PC-3 (cell line): Measurements from ENCODE around the gene ZNF483. TPM values are rescaled to one million over a fixed set of nuclear protein-coding genes. Genes with fewer than 3 reads are reported as not detected.
"Not testable (repeated sequence)": the region's sequence is repeated elsewhere in the genome, so short reads cannot be mapped to it uniquely, and the experiment has no call there.

ENCODE experiments used
- ATAC-seq: fragments of 200-7000 bp; cut with Tn5 transposase; 2 replicates; pipeline ENCODE4 v1.9.1; 2020; ENCODE audit warnings: mild to moderate bottlenecking, moderate library complexity
- BruUV-seq: library from RNA; stranded (reverse); fragments of 400-500 nt; replicated peaks from 2 replicates; lab custom pipeline; 2021; lab: Mats Ljungman, UMichigan
- CTCF ChIA-PET: fragments of 300-600 bp; sonication (Branson Sonifier 250); formaldehyde crosslinking; loops from one replicate; lab custom pipeline; 2022; ENCODE audit warnings: antibody characterized with exemption; lab: Charles Lee
- POLR2A ChIA-PET: fragments of 300-600 bp; sonication (Branson Sonifier 250); formaldehyde crosslinking; loops from one replicate; lab custom pipeline; 2022; ENCODE audit warnings: antibody characterized with exemption; ENCODE audit not compliant: unreplicated experiment; lab: Charles Lee
- DNase-seq: peaks from one replicate; pipeline ENCODE4 v3.0.0-alpha.2; 2015
- H2AFZ ChIP-seq: fragments of 300-600 bp; sonication (generic); 2 replicates; pipeline ENCODE4 v1.6.0; 2016; ENCODE audit warnings: antibody characterized with exemption, low read length
- H3F3A ChIP-seq: fragments of 300-600 bp; sonication (generic); one replicate; pipeline ENCODE4 v1.6.0; 2017; ENCODE audit warnings: antibody characterized with exemption, low read length, control low read depth, mild to moderate bottlenecking; ENCODE audit not compliant: unreplicated experiment
- H3K27ac ChIP-seq: fragments of 300-600 bp; sonication (generic); 2 replicates; pipeline ENCODE4 v1.5.1; 2016; ENCODE audit warnings: mild to moderate bottlenecking, low read length
- H3K27me3 ChIP-seq: fragments of 300-600 bp; sonication (generic); 2 replicates; pipeline ENCODE4 v1.6.1; 2016; ENCODE audit warnings: low read length, mixed read lengths
- H3K36me3 ChIP-seq: fragments of 300-600 bp; sonication (generic); 2 replicates; pipeline ENCODE4 v1.6.1; 2016; ENCODE audit warnings: low read depth, mixed run types, low read length, mixed read lengths
- H3K4me1 ChIP-seq: fragments of 300-600 bp; sonication (generic); 2 replicates; pipeline ENCODE4 v1.5.1; 2016; ENCODE audit warnings: low read length; ENCODE audit not compliant: insufficient read depth
- H3K4me2 ChIP-seq: fragments of 300-600 bp; sonication (generic); 2 replicates; pipeline ENCODE4 v1.6.0; 2016; ENCODE audit warnings: low read length
- H3K4me3 ChIP-seq: fragments of 300-600 bp; sonication (generic); 2 replicates; pipeline ENCODE4 v1.5.1; 2016; ENCODE audit warnings: mild to moderate bottlenecking, low read length, mixed read lengths
- H3K79me2 ChIP-seq: fragments of 300-600 bp; sonication (generic); 2 replicates; pipeline ENCODE4 v1.6.1; 2017; ENCODE audit warnings: low read length, mixed read lengths
- H3K9ac ChIP-seq: fragments of 300-600 bp; sonication (generic); 2 replicates; pipeline ENCODE4 v1.6.0; 2016; ENCODE audit warnings: mild to moderate bottlenecking, low read length
- H3K9me2 ChIP-seq: fragments of 300-600 bp; sonication (generic); replicated peaks from 2 replicates; pipeline ENCODE4 v1.6.1; 2016; ENCODE audit warnings: mixed run types, low read length, mixed read lengths
- H3K9me3 ChIP-seq: fragments of 300-600 bp; sonication (generic); 2 replicates; pipeline ENCODE4 v1.6.1; 2016; ENCODE audit warnings: low read length, mixed read lengths
- H4K20me1 ChIP-seq: fragments of 300-600 bp; sonication (generic); 2 replicates; pipeline ENCODE4 v1.6.1; 2016; ENCODE audit warnings: low read length, mixed read lengths
- CTCF ChIP-seq: fragments of 300-600 bp; sonication (generic); conservative IDR thresholded peaks from 2 replicates; pipeline ENCODE4 v1.5.1; 2017; ENCODE audit warnings: antibody characterized with exemption, low read depth, mild to moderate bottlenecking, low read length
- EZH2 ChIP-seq: fragments of 300-600 bp; sonication (generic); IDR thresholded peaks from one replicate; pipeline ENCODE4 v1.6.1; 2017; ENCODE audit warnings: antibody characterized with exemption, mild to moderate bottlenecking, low read length; ENCODE audit not compliant: unreplicated experiment
- EZH2phosphoT487 ChIP-seq: fragments of 300-600 bp; sonication (generic); IDR thresholded peaks from 2 replicates; pipeline ENCODE4 v1.6.1; 2018; ENCODE audit warnings: mild to moderate bottlenecking, antibody characterized with exemption, low read length, borderline replicate concordance
- intact Hi-C: fragments of 100-400 bp; cut with micrococcal nuclease; formaldehyde crosslinking; loops from 2 replicates; pipeline ENCODE4 v1.9.0; 2023
- total RNA-seq: library from RNA; depleted of rRNA; stranded (reverse); fragments of >200 nt; gene quantifications from 2 replicates; pipeline ENCODE4 v1.2.3, GENCODE V29; 2014

ZNF483 gene
- total RNA-seq, 1 experiment from 2014 or later: 3.9 TPM

- ChIA-PET POLR2A (interaction anchor here (0.6 kb wide), 1 partner anchor 9 kb away, joined by 16 read pairs; no protein-coding TSS in a partner anchor), CTCF (interaction anchor here (0.6 kb wide), 1 partner anchor 12 kb away, joined by 9 read pairs; no protein-coding TSS in a partner anchor)
- H3K4me2 ChIP-seq: no peak overlapping the region
- H3K36me3 ChIP-seq: no peaks in the 10 kb centered on the region
- no peak for DNase-seq
- no peaks in the 10 kb centered on the region for H3K4me1 ChIP-seq
- H3K79me2 ChIP-seq: no peaks in the 10 kb centered on the region
- TF ChIP-seq CTCF (no peak), EZH2 (no peak), EZH2phosphoT487 (no peak)
- H2AFZ ChIP-seq: 0 out of 2 replicates have a peak overlapping the region, but pooled peaks have one; percentile 48
- H3F3A ChIP-seq: no peaks in the 10 kb centered on the region
- no peak overlapping the region for H3K4me3 ChIP-seq
- H3K9me3 ChIP-seq: no peaks in the 10 kb centered on the region
- no peaks in the 10 kb centered on the region for H3K9me2 ChIP-seq
- ATAC-seq: no peak
- H3K27ac ChIP-seq: no peak overlapping the region
- H3K9ac ChIP-seq: no peak overlapping the region
- no TSS peak for BruUV-seq
- intact Hi-C loops: no loop called here
- H4K20me1 ChIP-seq: no peaks in the 10 kb centered on the region
- H3K27me3 ChIP-seq: no peaks in the 10 kb centered on the region
Observed at GRCh38 chr9:111610845-111611244, 85.9 kb downstream of the ZNF483 start.

- Histone ChIP-seq H4K20me1 (no peaks in the 10 kb centered on the region), H3K9me2 (no peaks in the 10 kb centered on the region), H3K4me1 (no peaks in the 10 kb centered on the region), H2AFZ (no peak overlapping the region), H3K36me3 (no peaks in the 10 kb centered on the region), H3K79me2 (no peaks in the 10 kb centered on the region), H3K4me3 (no peak overlapping the region), H3K27ac (no peak overlapping the region), H3K4me2 (no peak overlapping the region), H3K27me3 (no peaks in the 10 kb centered on the region), H3F3A (no peaks in the 10 kb centered on the region), H3K9me3 (no peaks in the 10 kb centered on the region), H3K9ac (no peak overlapping the region)
- ChIA-PET POLR2A (no interaction called here), CTCF (no interaction called here)
- no peak for ATAC-seq
- intact Hi-C loops: no loop called here
- DNase-seq: no peak
- BruUV-seq: no TSS peak
- no peak for TF ChIP-seq CTCF
- no peak for TF ChIP-seq EZH2
- TF ChIP-seq EZH2phosphoT487: no peak
Observed at GRCh38 chr9:111613436-111614040, 88.6 kb downstream of the ZNF483 start.

- ChIA-PET CTCF (no interaction called here), POLR2A (no interaction called here)
- Histone ChIP-seq H4K20me1 (no peaks in the 10 kb centered on the region), H3F3A (no peaks in the 10 kb centered on the region), H3K9me2 (no peaks in the 10 kb centered on the region), H3K27ac (no peak overlapping the region), H3K4me1 (no peaks in the 10 kb centered on the region; the same call in 1 of the 2 replicates), H3K79me2 (no peaks in the 10 kb centered on the region), H2AFZ (no peak overlapping the region), H3K9me3 (no peaks in the 10 kb centered on the region), H3K9ac (no peak overlapping the region), H3K4me2 (no peak overlapping the region), H3K36me3 (no peaks in the 10 kb centered on the region), H3K27me3 (no peaks in the 10 kb centered on the region), H3K4me3 (no peak overlapping the region)
- no peak for ATAC-seq
- TF ChIP-seq CTCF (no peak), EZH2 (no peak), EZH2phosphoT487 (no peak)
- BruUV-seq: no TSS peak
- intact Hi-C loops: no loop called here
- no peak for DNase-seq
Observed at GRCh38 chr9:111615928-111616327, 90.9 kb downstream of the ZNF483 start.

- H3K9me2 ChIP-seq, H4K20me1 ChIP-seq, POLR2A ChIA-PET, H3K27me3 ChIP-seq, DNase-seq, H3K4me3 ChIP-seq, intact Hi-C loops, BruUV-seq, H2AFZ ChIP-seq, H3K36me3 ChIP-seq, H3K4me2 ChIP-seq, H3K9me3 ChIP-seq, CTCF ChIA-PET, H3F3A ChIP-seq, H3K27ac ChIP-seq, H3K79me2 ChIP-seq, H3K4me1 ChIP-seq, H3K9ac ChIP-seq, ATAC-seq: not testable (repeated sequence)
Observed at GRCh38 chr9:111617349-111617748, 92.4 kb downstream of the ZNF483 start.
